OCI-LY3 (cell line): Measurements from ENCODE around the gene CKAP4.

Experiments used
- H2AFZ ChIP-seq: fragments of 200-600, 300-600 bp; shearing (Covaris generic); 2 replicates; pipeline ENCODE4 v1.6.0; 2014; ENCODE audit warnings: antibody characterized with exemption, low read depth, low read length
- H3K27ac ChIP-seq: fragments of 200-600, 300-600 bp; sonication (generic); 2 replicates; pipeline ENCODE4 v1.5.1; 2014; ENCODE audit warnings: mild to moderate bottlenecking, low read length, moderate library complexity, mixed read lengths
- H3K27me3 ChIP-seq: fragments of 200-600, 300-600 bp; sonication (generic); 2 replicates; pipeline ENCODE4 v1.6.1; 2014; ENCODE audit warnings: low read depth, low read length, mixed read lengths
- H3K36me3 ChIP-seq: fragments of 200-600, 300-600 bp; sonication (generic); replicated peaks from 2 replicates; pipeline ENCODE3; 2014; ENCODE audit warnings: low read depth, low read length, mixed read lengths
- H3K4me1 ChIP-seq: fragments of 300-600, 200-600 bp; sonication (generic); 2 replicates; pipeline ENCODE4 v1.6.1; 2014; ENCODE audit warnings: low read length, mixed read lengths
- H3K4me2 ChIP-seq: fragments of 200-600, 300-600 bp; sonication (generic); 2 replicates; pipeline ENCODE4 v1.6.1; 2014; ENCODE audit warnings: low read length, mixed read lengths
- H3K4me3 ChIP-seq: fragments of 300-600, 200-600 bp; sonication (generic); 2 replicates; pipeline ENCODE4 v1.5.1; 2014; ENCODE audit warnings: antibody characterized with exemption, mild to moderate bottlenecking, low read length, moderate library complexity
- H3K79me2 ChIP-seq: fragments of 300-600, 200-600 bp; shearing (Covaris generic); 2 replicates; pipeline ENCODE4 v1.6.1; 2014; ENCODE audit warnings: mild to moderate bottlenecking, low read length, mixed read lengths
- H3K9ac ChIP-seq: fragments of 300-600, 200-600 bp; shearing (Covaris generic); 2 replicates; pipeline ENCODE4 v1.6.0; 2014; ENCODE audit warnings: mild to moderate bottlenecking, low read length, moderate library complexity
- H3K9me3 ChIP-seq: fragments of 200-600, 300-600 bp; shearing (Covaris generic); 2 replicates; pipeline ENCODE4 v1.6.1; 2014; ENCODE audit warnings: low read length, mixed read lengths; ENCODE audit not compliant: insufficient read depth
- H4K20me1 ChIP-seq: fragments of 200-600, 300-600 bp; sonication (generic); 2 replicates; pipeline ENCODE4 v1.6.1; 2016; ENCODE audit warnings: low read length, mixed read lengths; ENCODE audit not compliant: insufficient read depth
- EZH2phosphoT487 ChIP-seq: fragments of 200-600 bp; shearing (Covaris generic); IDR thresholded peaks from 2 replicates; pipeline ENCODE4 v1.6.1; 2018; ENCODE audit warnings: antibody characterized with exemption, mixed run types, low read depth
- TF ChIP-seq, protein P1 (sequence below): fragments of 200-600, 300-600 bp; sonication (generic); IDR thresholded peaks from 2 replicates; pipeline ENCODE4 v1.5.1; 2014; ENCODE audit warnings: antibody characterized with exemption, low read length, low read depth

Gene CKAP4

DNA sequence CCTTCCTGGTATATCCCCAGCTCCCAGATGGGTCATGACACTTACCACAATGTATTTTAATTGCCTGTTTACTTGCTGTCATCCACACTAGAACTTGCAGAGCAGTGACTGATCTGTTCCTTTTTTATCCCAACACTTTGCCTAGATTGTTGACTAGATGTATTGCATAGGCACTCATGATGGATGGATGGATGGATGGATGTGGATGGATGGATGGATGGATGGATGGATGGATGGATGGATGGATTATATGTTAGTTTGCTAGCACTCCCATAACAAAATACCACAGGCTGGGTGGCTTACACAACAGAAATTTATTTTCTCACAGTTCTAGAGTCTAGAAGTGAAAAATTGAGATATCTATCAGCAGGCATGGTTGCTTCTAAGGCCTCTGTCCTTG lies 8.7 kb upstream of the CKAP4 start:
- H4K20me1 ChIP-seq = no peaks in the 10 kb centered on the region
- H3K4me2 ChIP-seq = no peak overlapping the region
- H3K36me3 ChIP-seq = no peaks in the 10 kb centered on the region
- H3K27ac ChIP-seq = no peak overlapping the region
- no peaks in the 10 kb centered on the region for H3K79me2 ChIP-seq
- H2AFZ ChIP-seq = no peak overlapping the region
- no peaks in the 10 kb centered on the region for H3K9me3 ChIP-seq
- peaks cover 9% of the 10 kb centered on the region; the same call in 1 of the 2 replicates for H3K27me3 ChIP-seq
- TF ChIP-seq, protein P1, sequence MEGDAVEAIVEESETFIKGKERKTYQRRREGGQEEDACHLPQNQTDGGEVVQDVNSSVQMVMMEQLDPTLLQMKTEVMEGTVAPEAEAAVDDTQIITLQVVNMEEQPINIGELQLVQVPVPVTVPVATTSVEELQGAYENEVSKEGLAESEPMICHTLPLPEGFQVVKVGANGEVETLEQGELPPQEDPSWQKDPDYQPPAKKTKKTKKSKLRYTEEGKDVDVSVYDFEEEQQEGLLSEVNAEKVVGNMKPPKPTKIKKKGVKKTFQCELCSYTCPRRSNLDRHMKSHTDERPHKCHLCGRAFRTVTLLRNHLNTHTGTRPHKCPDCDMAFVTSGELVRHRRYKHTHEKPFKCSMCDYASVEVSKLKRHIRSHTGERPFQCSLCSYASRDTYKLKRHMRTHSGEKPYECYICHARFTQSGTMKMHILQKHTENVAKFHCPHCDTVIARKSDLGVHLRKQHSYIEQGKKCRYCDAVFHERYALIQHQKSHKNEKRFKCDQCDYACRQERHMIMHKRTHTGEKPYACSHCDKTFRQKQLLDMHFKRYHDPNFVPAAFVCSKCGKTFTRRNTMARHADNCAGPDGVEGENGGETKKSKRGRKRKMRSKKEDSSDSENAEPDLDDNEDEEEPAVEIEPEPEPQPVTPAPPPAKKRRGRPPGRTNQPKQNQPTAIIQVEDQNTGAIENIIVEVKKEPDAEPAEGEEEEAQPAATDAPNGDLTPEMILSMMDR = no peak
- TF ChIP-seq EZH2phosphoT487 = no peak
- no peaks in the 10 kb centered on the region for H3K4me1 ChIP-seq
- H3K9ac ChIP-seq = no peak overlapping the region
- no peak overlapping the region for H3K4me3 ChIP-seq

DNA sequence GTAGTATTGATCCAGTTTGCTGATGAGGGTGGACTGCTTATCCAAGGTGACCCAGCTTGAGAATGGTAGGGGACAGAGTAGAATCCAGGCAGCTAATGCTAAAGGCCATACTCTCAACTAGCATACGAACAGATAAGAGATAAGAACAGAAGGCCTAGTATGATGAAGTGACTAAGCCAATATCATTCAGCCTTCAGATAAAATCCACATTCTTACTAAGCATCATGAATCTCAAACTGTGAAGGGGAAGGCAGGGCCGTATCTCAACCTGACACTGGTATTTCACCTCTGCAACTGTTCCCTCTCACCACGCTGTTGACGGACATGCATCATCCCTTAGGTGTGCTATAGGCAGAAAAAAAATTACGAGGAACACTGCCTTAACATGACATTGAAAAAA lies 8.1 kb upstream of the CKAP4 start:
- Histone ChIP-seq H4K20me1 (no peaks in the 10 kb centered on the region), H3K4me2 (no peak overlapping the region), H2AFZ (no peak overlapping the region), H3K79me2 (no peaks in the 10 kb centered on the region), H3K9me3 (no peaks in the 10 kb centered on the region), H3K9ac (no peak overlapping the region), H3K27me3 (peaks cover 9% of the 10 kb centered on the region; the same call in 1 of the 2 replicates), H3K36me3 (no peaks in the 10 kb centered on the region), H3K4me1 (no peaks in the 10 kb centered on the region), H3K4me3 (no peak overlapping the region), H3K27ac (no peak overlapping the region)
- TF ChIP-seq EZH2phosphoT487 = no peak
- TF ChIP-seq, protein P1 = no peak

DNA sequence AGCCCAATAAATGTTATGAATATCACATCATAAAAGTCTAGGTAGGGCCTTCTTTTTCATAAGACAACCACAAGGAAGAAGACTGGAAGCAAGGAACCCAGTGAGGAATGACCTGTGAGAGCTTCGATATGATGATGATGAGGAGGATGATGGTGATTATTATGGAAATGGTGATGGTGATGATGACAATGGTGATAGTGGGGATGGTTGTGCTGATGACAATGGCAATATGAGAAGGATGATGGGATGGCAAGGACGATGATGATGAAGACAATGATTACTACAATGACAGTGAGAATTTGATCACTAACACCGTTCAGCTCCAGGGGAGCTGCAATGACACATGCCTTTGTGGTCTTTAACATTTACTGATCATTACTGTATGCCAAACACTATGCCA lies 7.7 kb upstream of the CKAP4 start:
- no peak overlapping the region for H2AFZ ChIP-seq
- TF ChIP-seq, protein P1 = no peak
- no peak for TF ChIP-seq EZH2phosphoT487
- no peaks in the 10 kb centered on the region for H4K20me1 ChIP-seq
- H3K79me2 ChIP-seq = no peaks in the 10 kb centered on the region
- H3K9ac ChIP-seq = no peak overlapping the region
- H3K27ac ChIP-seq = no peak overlapping the region
- peaks cover 9% of the 10 kb centered on the region; the same call in 1 of the 2 replicates for H3K27me3 ChIP-seq
- H3K9me3 ChIP-seq = no peaks in the 10 kb centered on the region
- no peaks in the 10 kb centered on the region for H3K4me1 ChIP-seq
- H3K4me2 ChIP-seq = no peak overlapping the region
- no peaks in the 10 kb centered on the region for H3K36me3 ChIP-seq
- no peak overlapping the region for H3K4me3 ChIP-seq

DNA sequence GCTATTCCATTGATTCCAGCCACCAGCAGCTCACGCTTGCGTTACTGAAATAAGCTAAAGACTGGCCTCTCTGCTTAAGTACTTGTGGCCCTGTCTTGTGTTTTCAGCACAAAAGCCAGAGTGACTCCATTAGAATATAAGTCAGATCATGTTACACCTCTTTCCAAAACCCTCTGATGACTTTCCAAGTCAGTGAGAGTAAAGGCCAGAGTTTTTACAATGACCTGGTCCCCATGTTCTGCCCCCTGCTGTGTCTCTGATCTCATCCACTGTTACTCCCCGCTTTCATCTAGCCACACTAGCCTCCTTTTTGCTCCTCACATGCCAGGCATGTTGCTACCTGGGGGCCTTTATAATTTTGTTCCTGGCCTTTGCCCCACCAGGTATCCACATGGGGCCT lies 6.9 kb upstream of the CKAP4 start:
- H3K79me2 ChIP-seq = no peaks in the 10 kb centered on the region
- H3K36me3 ChIP-seq = no peaks in the 10 kb centered on the region
- TF ChIP-seq, protein P1 = no peak
- no peak for TF ChIP-seq EZH2phosphoT487
- peaks cover 15% of the 10 kb centered on the region for H3K27me3 ChIP-seq
- H4K20me1 ChIP-seq = no peaks in the 10 kb centered on the region
- no peaks in the 10 kb centered on the region for H3K9me3 ChIP-seq
- H3K9ac ChIP-seq = no peak overlapping the region
- H3K4me3 ChIP-seq = no peak overlapping the region
- no peak overlapping the region for H2AFZ ChIP-seq
- H3K4me1 ChIP-seq = no peaks in the 10 kb centered on the region
- no peak overlapping the region for H3K27ac ChIP-seq
- no peak overlapping the region for H3K4me2 ChIP-seq
